ENCODE measurements around the gene LMNA.
"Not testable (repeated sequence)": the region's sequence is repeated elsewhere in the genome, so short reads cannot be mapped to it uniquely, and the experiment has no call there.

The LMNA gene

DNA sequence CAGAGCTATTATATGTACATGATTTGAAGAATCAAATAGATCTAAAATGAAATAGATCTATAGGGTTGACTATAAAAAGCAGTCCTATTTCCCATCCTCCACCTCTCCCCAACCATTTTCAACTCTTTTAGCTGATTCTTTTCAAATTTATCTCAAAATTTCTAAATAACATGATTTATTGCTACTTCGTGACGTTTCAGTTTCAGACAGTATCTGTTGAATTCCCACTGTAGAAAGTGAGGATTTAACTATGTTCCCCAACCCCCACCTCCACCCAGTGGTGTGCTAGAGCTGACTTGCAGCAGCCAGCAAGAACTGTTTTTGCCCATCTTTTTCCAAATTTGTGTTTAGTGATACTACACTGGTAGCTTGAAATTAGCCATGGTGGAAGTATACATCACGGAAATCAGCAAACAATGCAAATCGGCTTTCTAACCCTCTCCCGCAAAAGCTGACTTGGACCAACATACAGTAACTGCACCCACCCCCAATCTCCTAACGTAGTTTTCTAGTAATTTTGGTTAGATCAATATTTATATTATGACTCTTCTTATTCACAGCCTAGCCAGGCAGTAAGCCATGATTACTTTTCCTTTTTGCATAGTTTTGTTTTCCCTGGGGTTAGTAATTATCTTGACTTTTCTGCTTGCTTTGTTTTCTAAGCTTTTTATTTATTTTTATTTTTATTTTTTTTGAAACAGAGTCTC lies 49.8 kb downstream of the LMNA start:
- DNase-seq, result no peak

DNA sequence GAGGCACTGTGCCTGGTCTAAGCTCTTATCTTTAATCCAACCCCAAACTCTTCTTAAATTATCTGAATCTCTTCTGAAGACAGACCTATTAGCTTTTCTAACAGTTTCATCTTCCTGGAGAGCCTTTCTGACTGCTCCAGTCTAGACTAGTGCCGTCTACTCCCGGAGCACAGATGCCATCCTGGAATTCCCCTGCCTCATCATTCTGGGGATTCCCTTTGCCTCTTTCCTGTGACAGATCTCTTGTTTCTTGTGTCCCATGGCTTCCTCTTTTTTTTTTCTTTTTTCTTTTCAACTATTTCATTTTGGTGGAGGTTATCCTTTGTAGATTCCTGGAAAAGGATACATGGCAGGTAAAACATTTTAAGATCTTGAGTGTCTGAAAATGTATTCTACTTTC lies 50.6 kb downstream of the LMNA start:
- DNase-seq, result peak; percentile 91 to 97 (median 95)

GRCh38 chr1:156167536-156167935 lies 53.0 kb downstream of the LMNA start:
- DNase-seq, result peak in 1 of 3 donors; percentile 33

GRCh38 chr1:156172696-156173470 lies 58.4 kb downstream of the LMNA start:
- DNase-seq, result no peak

DNA sequence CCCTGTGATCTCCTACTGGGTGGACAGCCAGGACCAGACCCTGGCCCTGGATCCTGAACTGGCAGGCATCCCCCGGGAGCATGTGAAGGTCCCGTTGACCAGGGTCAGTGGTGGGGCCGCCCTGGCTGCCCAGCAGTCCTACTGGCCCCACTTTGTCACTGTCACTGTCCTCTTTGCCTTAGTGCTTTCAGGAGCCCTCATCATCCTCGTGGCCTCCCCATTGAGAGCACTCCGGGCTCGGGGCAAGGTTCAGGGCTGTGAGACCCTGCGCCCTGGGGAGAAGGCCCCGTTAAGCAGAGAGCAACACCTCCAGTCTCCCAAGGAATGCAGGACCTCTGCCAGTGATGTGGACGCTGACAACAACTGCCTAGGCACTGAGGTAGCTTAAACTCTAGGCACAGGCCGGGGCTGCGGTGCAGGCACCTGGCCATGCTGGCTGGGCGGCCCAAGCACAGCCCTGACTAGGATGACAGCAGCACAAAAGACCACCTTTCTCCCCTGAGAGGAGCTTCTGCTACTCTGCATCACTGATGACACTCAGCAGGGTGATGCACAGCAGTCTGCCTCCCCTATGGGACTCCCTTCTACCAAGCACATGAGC lies 62.2 kb downstream of the LMNA start:
- no peak for DNase-seq

- DNase-seq, result no peak
Measured at GRCh38 chr1:156177919-156178654, 63.6 kb downstream of the LMNA start.

GRCh38 chr1:156180471-156180870 lies 66.0 kb downstream of the LMNA start:
- no peak for DNase-seq

- not testable (repeated sequence) for DNase-seq
Measured at GRCh38 chr1:156181391-156181924, 66.9 kb downstream of the LMNA start.

DNA sequence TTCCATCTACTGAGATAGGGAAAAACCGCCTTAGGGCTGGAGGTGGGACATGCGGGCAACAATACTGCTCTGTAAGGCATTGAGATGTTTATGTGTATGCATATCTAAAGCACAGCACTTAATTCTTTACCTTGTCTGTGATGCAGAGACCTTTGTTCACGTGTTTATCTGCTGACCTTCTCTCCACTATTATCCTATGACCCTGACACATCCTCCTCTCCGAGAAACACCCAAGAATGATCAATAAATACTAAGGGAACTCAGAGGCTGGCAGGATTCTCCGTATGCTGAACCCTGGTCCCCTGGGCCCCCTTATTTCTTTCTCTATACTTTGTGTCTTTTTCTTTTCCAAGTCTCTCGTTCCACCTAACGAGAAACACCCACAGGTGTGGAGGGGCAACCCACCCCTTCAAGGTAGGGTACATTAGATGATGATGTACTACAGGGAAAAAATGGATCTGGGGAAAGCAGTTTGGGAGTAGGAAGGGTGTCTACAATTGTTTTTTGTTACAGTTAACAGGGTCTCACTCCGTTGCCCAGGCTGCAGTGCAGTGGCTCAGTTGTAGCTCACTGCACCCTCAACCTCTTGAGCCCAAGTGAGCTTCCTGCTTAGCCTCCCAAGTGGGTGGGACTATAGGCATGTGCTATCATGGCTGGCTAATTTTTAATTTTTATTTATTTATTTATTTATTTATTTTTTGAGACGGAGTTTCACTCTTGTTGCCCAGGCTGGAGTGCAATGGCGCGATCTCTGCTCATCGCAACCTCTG lies 67.7 kb downstream of the LMNA start:
- DNase-seq, result not testable (repeated sequence)

- peak in 1 of 3 donors; percentile 27 for DNase-seq
Measured at GRCh38 chr1:156186347-156187177, 72.1 kb downstream of the LMNA start.

All from suppressor macrophage treated with lipopolysaccharide for 1 hour (primary cell).